ENCODE data around the gene ALDH16A1. TPM values are rescaled to one million over a fixed set of nuclear protein-coding genes. Genes with fewer than 3 reads are reported as not detected.

The ALDH16A1 gene
- total and polyA plus RNA-seq, 8 donors = 16.1 to 89.3 (median 20.8) TPM

- H3K36me3 ChIP-seq = no peaks in the 10 kb centered on the region
- no peak for TF ChIP-seq CTCF (IDR thresholded peaks at IDR 0.05)
Measured at GRCh38 chr19:49474542-49474924, 21.5 kb downstream of the ALDH16A1 start.

GRCh38 chr19:49475191-49475917, 22.3 kb downstream of the ALDH16A1 start:
- ATAC-seq (no peak), DNase-seq (no peak)
- WGBS, 2 donors = 61 to 69% methylated on average over 15 of the region's 15 CpGs

More at GRCh38 chr19:49474542-49474924, 21.5 kb downstream of the ALDH16A1 start:
- DNase-seq (no peak), FAIRE-seq (no peak), ATAC-seq (no peak)
- H3K4me3 ChIP-seq = peak overlapping the region in 2 of 4 donors; percentile 45 to 66
- H3K27me3 ChIP-seq = no peaks in the 10 kb centered on the region
- no peak overlapping the region for H3K27ac ChIP-seq
- intact Hi-C loops (cut with DNase I) = no loop called here
- peaks cover 0 to 4% (median 0%) of the 10 kb centered on the region in 3 donors for H3K4me1 ChIP-seq
- 14 to 15% methylated on average over 11 of the region's 11 CpGs for WGBS, 2 donors
- no peaks in the 10 kb centered on the region for H3K9me3 ChIP-seq

GRCh38 chr19:49475995-49476880, 23.2 kb downstream of the ALDH16A1 start:
- H3K4me1 ChIP-seq = peaks cover 0 to 4% (median 0%) of the 10 kb centered on the region in 3 donors
- H3K4me3 ChIP-seq = no peak overlapping the region
- 58 to 62% methylated on average over 24 to 27 of the region's 27 CpGs for WGBS, 2 donors
- H3K27me3 ChIP-seq = no peaks in the 10 kb centered on the region
- DNase-seq (no peak), ATAC-seq (no peak), FAIRE-seq (no peak)
- intact Hi-C loops (cut with DNase I) = no loop called here
- no peaks in the 10 kb centered on the region for H3K9me3 ChIP-seq
- no peak for TF ChIP-seq CTCF (IDR thresholded peaks at IDR 0.05)
- no peaks in the 10 kb centered on the region for H3K36me3 ChIP-seq
- no peak overlapping the region for H3K27ac ChIP-seq

More at GRCh38 chr19:49475191-49475917, 22.3 kb downstream of the ALDH16A1 start:
- no peak for FAIRE-seq
- no peaks in the 10 kb centered on the region for H3K27me3 ChIP-seq
- H3K27ac ChIP-seq = no peak overlapping the region
- H3K9me3 ChIP-seq = no peaks in the 10 kb centered on the region
- no peak overlapping the region for H3K4me3 ChIP-seq
- H3K36me3 ChIP-seq = no peaks in the 10 kb centered on the region
- TF ChIP-seq CTCF (IDR thresholded peaks at IDR 0.05) = no peak
- peaks cover 0 to 4% (median 0%) of the 10 kb centered on the region in 3 donors for H3K4me1 ChIP-seq
- intact Hi-C loops (cut with DNase I) = no loop called here

GRCh38 chr19:49479975-49480628, 27.1 kb downstream of the ALDH16A1 start:
- DNase-seq = no peak
- H3K9me3 ChIP-seq = no peaks in the 10 kb centered on the region
- H3K4me1 ChIP-seq = no peaks in the 10 kb centered on the region
- no peak overlapping the region for H3K4me3 ChIP-seq
- no peaks in the 10 kb centered on the region for H3K36me3 ChIP-seq
- no peak for ATAC-seq
- no peak for TF ChIP-seq CTCF (IDR thresholded peaks at IDR 0.05)
- 89% methylated on average over 10 to 14 of the region's 14 CpGs for WGBS, 2 donors
- intact Hi-C loops (cut with DNase I) = no loop called here
- H3K27me3 ChIP-seq = no peaks in the 10 kb centered on the region
- H3K27ac ChIP-seq = no peak overlapping the region
- FAIRE-seq = no peak

Measured in pancreas (tissue), 10 donors.